Activated CD4-positive, alpha-beta T cell treated with anti-CD3 and anti-CD28 coated beads, Interleukin-10, Interleukin-2, amounts not matched to agents 100 ng/mL and 50 ng/mL, durations not matched to agents 16 hours and 8 hours (primary cell): ENCODE measurements around the gene PIGBOS1.
A peak's percentile ranks its signal among the peaks of the same experiment; 100 is the strongest.
"Not testable (repeated sequence)": the region's sequence is repeated elsewhere in the genome, so short reads cannot be mapped to it uniquely, and the experiment has no call there.

ENCODE experiments used
- DNase-seq: peaks from one replicate; pipeline ENCODE4 v3.0.0-alpha.2; 2020

PIGBOS1 gene, protein sequence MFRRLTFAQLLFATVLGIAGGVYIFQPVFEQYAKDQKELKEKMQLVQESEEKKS

DNA sequence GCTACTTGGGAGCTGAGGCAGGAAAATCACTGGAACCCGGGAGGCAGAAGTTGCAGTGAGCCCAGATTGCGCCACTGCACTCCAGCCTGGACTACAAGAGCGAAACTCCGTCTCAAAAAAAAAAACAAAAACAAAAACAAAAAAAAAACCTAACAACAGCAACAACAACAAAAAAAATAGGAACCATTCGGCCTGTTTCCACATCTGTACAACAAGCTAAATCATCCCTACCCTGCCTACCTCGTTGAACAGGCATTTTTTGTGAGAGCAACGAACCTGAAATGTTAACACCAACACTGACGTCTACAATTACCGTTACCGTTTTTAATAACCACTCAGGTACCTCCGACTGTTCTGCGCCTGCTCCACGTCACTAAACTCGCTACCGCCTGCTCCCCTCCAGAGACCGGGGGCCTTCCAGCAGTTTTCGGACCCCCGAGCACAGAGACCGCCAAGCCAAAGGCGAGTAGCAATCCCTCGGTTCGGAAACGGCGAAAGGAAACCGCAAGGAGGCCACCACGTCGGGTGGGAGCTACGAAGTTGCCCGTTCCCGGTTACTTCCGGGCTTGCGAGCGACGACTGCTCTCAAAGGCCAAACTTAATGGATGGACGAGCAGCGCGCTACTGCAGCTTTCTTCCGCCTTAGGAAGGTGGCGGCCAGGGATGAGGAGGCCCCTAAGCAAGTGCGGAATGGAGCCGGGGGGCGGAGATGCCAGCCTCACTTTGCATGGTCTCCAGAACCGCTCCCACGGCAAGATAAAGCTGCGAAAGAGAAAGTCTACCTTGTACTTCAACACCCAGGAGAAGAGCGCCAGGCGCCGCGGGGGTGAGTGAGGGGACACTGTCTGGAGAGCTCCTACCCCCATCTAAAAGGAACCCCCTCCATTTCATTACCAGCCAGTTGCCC, at the start of gene PIGBOS1, which contains the start of gene PIGB:
TSS of gene PIGBOS1 (minus strand) at position 536 of the 907 bp plus-strand sequence. CDS start 1,331 bp downstream, outside the sequence.
TSS of gene PIGB (plus strand) at position 635 of the 907 bp plus-strand sequence. CDS start at position 664, 29 bp downstream.
- DNase-seq = peak; percentile 88

DNA sequence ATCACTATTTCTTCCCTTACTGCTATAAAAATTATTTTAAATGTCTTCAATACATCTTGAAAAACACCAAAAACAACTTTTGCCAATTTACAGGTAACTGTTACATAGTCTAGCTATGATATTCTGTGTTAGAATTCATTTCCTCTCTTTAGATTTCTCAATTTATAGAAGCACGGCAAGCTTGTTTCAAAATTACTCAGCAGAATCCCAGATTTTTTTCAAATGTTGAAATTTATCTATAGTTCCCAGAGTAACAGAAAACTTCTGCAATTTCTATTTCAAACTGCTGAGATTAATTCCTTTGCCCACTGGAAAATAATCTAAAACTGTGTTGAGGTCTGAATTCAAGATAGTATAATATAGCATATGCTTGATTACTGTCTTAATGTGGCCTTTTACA, 48.1 kb upstream of the PIGBOS1 start:
- DNase-seq = no peak

- no peak for DNase-seq
Measured at GRCh38 chr15:55362641-55363040, 43.7 kb upstream of the PIGBOS1 start.

- no peak for DNase-seq
Measured at GRCh38 chr15:55361048-55361447, 42.1 kb upstream of the PIGBOS1 start.

- DNase-seq = no peak
Measured at GRCh38 chr15:55360256-55360655, 41.3 kb upstream of the PIGBOS1 start.

DNA sequence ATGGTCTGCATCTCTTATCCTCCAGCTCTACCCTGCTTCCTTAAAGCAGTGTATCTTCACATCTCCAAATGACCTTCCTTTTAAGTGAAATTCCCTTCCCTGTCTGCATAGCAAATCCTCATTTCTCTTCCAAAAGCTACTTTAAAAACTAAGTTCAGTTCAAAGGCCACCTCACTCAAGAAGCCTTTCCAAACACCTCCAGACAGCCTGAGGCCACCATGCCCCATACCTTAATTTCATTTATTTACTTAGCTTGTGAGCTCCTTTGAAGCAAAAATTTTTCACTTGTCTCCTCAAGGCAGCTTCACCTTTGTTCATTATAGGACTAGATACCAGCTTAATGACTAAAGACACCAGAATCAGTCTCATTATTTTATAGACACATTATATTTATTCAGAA, 39.5 kb upstream of the PIGBOS1 start:
- DNase-seq = no peak

DNA sequence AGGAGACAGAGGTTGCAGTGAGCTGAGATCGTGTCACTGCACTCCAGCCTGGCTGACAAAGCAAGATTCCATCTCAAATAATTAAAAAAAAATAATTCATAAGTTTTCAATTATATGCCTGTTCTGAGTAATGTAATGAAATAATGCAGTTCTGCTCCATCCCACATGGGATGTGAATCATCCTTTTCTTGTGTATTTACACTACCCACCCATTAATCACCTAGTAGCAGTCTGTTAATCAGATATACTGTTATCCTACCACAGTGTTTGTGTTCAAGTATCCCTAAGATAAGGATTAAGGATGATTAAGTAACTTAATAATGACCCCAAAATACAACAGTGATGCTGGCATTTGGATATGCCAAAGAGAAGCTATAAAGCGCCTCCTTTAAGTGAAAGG, 38.9 kb upstream of the PIGBOS1 start:
- no peak for DNase-seq

- no peak for DNase-seq
Measured at GRCh38 chr15:55356985-55357585, 38.2 kb upstream of the PIGBOS1 start.

GRCh38 chr15:55353025-55353424, 34.1 kb upstream of the PIGBOS1 start:
- no peak for DNase-seq

DNA sequence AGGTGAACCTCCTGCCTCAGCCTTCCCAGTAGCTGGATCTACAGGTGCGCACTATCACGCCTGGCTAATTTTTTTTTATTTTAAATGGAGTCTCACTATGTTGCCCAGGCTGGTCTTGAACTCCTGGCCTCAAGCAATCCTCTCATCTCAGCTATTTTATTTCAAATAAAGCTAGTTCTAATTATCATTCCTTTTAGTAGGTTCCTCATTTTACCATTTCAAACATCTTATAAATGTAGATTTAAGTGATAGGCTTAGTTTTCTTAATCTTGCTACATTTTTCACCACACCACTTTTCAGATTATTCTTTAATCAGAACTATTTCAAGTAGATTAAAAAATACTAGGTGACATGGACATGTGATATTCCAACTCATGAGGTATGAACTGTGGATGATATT, 30.4 kb upstream of the PIGBOS1 start:
- no peak for DNase-seq

DNA sequence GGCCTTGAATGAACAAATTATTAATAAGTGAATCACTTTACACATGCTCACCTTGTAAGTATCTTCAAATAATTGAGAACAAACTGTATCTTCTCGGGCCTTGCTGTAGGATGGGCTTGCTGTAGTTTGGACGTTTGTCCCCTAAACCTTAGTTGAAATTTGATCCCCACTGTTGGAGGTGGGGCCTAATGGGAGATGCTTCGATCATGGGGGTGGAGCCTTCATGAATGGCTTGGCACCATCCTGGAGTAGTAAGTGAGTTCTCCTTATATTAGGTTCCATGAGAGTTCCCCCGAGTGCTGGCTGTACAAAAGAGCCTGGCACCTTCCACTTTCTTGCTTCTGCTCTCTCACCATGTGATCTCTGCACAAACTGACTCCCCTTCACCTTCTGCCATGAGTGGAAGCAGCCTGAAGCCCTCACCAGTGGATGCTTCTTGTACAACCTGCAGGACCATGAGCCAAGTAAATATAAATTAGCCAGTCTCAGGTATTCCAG, 29.4 kb upstream of the PIGBOS1 start:
- no peak for DNase-seq

GRCh38 chr15:55344206-55344605, 25.3 kb upstream of the PIGBOS1 start:
- no peak for DNase-seq

DNA sequence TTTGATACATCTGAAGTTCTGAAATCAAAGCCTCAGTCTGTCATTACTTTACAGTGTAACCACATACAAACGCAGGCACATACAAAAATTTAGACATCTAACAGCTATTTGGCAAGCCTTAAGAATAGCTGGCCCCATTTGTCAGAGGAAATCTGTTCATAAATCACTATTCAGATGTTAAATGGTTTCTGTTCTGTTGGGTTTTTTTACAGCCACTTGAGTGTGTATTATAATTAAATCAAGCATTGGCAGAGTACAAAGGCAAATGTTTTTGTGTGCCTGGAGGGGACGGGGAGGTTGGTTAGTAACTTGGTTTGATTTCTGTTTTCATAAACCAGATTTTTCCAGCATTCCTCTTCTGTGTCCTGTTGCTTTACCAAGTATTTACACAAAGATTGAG, 24.2 kb upstream of the PIGBOS1 start:
- no peak for DNase-seq

DNA sequence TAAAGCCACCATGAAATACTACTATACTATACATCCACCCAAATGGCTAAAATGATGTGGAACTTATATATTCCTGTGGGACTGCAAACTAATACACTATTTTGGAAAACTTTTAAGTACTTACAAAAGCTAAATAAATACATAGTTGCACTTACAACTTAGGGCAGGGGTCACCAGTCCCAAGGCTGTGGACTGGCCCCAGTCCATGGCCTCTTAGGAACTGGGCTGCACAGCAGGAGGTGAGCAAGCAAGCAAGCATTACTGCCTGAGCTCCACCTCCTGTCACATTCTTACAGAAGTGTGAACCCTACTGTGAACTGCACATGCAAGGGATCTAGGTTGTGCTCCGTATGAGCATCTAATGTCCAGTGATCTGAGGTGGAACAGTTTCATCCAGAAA, 18.2 kb upstream of the PIGBOS1 start:
- DNase-seq = no peak

DNA sequence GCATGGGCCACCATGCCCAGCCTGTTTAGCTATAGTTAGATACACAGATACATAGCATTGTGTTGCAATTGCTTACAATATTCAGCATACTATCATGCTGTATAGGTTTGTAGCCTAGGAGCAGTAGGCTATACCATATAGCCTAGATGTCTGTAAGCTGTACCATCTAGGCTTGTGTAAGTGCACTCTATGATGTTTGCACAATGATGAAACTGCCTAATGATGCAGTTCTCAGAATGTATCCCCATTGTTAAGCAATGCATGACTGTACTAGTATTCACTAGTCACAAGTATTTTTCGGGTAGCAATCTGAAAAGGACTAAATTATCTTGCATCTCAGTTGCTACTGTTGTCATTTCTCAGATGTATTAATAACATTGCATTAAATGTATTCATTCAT, 16.1 kb upstream of the PIGBOS1 start:
- no peak for DNase-seq

- no peak for DNase-seq
Measured at GRCh38 chr15:55334371-55334770, 15.4 kb upstream of the PIGBOS1 start.

DNA sequence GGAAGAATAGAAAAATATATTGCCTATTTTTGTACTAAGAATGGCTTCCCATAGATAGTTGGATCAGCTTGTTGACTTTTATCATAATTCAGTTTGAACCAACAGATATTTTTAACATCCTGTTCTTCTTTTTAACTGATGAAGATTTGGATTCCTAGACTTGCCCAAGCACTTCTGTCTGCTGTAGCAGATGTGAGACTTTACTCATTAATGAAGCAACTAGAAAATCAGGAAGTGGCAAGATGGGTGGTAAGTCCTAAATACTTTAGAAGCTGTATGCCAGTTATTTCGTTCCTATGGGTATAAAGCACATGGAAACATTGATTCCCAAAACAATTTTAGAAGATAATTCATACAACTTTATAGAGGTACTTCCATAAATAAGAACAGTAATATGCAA, 8.5 kb upstream of the PIGBOS1 start:
- DNase-seq = no peak

GRCh38 chr15:55322467-55322866, 3.5 kb upstream of the PIGBOS1 start:
- DNase-seq = no peak

GRCh38 chr15:55320963-55321362, 2.0 kb upstream of the PIGBOS1 start:
- no peak for DNase-seq

DNA sequence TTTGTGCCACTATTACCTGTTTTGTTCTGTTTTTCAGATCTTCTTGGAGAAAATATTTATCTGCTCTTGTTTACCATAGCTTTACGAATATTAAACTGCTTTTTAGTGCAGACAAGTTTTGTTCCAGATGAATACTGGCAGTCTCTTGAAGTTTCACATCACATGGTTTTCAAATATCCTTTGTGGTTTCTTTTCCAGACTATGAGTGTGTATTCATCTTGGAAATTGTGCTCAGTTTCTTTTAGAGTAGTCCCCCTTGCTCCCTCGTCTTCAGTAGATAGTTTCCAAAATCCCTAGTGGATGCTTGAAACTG, 1.3 kb upstream of the PIGBOS1 start:
- no peak for DNase-seq

DNA sequence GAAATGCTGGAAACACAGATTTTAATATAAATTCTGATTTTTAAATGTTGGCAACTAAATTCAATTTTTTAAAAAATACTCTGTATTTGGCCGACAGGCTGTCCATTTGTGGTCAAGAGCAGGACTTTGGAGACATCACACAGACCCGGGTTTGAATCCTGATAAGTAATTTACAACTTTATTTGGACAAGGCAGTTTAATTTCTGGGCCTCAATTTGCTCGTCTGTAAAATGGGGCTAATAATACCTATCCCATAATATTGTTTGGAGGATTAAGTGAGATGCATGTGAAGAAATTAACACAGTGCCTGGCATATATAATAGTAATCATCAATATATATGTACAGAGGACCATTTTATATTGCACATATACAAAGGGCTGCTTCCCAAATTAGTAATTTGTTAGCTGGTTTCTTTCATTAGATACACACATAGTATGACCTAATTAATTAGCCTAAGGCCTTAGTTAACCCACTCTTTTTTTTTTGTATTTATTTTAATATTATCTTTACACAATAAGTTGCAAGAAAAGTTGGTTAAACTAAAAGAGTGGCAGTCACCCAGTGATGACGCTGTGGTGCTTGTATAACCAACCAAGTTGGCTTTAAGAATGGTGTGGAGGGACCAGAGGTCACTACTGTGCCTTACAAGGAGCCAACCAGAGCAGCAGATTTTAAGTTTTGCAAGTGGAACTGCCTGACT, 764 bp upstream of the PIGBOS1 start:
- peak; percentile 41 for DNase-seq

DNA sequence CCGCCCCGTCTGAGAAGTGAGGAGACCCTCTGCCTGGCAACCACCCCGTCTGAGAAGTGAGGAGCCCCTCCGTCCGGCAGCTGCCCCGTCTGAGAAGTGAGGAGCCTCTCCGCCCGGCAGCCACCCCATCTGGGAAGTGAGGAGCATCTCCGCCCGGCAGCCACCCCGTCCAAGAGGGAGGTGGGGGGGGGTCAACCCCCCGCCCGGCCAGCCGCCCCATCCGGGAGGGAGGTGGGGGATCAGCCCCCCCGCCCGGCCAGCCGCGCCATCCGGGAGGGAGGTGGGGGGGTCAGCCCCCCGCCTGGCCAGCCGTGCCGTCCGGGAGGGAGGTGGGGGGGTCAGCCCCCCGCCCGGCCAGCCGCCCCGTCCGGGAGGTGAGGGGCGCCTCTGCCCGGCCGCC, 16.1 kb downstream of the PIGBOS1 start:
- DNase-seq = not testable (repeated sequence)

DNA sequence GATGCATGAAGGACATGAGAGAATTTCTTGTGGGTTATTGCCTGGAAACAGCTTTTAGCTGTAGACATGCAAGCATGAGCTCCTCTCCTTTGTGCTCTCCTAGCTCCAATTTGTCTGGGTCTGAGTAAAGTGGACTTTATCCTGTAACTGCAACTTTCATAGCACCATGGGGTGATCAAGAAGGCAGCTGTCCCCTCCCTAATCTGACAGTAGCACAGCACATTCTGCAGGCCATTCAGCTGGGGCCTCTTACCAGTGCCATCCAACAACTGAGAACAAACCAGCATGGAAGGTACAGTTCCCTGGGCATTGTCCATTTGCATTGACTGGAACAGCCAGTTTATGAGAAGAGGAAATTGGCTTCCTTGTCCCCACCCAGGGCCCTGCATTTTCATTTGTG, 21.6 kb downstream of the PIGBOS1 start:
- no peak for DNase-seq
